ENCODE results near the gene TBL1XR1. TPM values are rescaled to one million over a fixed set of nuclear protein-coding genes. Genes with fewer than 3 reads are reported as not detected.
A peak's percentile ranks its signal among the peaks of the same experiment; 100 is the strongest.

Gene TBL1XR1
- total and polyA plus RNA-seq, 7 experiments from 2014 or later, result 20.8 to 173 (median 107) TPM

DNA sequence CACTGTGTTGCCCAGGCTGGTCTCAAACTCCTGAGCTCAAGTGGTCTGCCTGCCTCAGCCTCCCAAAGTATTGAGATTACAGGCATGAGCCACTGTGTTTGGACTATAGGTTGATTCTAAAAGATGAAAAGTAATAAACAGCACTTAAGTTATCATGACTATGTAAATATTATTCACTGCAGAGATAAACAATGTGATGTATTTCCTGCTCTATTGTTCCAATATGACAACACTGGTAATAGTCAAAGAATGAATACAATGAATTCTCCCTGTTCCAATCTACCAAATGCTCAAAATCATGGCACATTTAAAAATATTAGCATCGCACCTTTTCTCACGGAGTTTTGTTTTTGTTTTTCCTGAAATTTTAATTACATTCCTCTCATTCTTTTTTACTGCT lies 36.8 kb upstream of the TBL1XR1 start:
- POLR2A ChIA-PET, result interaction anchor here (0.6 kb wide), 1 partner anchor 1603 kb away, joined by 4 read pairs; no protein-coding TSS in a partner anchor
- no peaks in the 10 kb centered on the region for H3K9me3 ChIP-seq (ENCODE audit: control insufficient read depth in 2 of 3, low read length in 3 of 3)
- Mint-ChIP-seq H3K4me1 (peaks cover 6 to 10% (median 7%) of the 10 kb centered on the region in 7 donors), H3K9me3 (peaks cover 0 to 2% (median 0%) of the 10 kb centered on the region in 11 donors), H3K36me3 (peaks cover 0 to 8% (median 0%) of the 10 kb centered on the region in 5 donors), H3K4me3 (no peak overlapping the region), H3K27me3 (no peaks in the 10 kb centered on the region), H3K27ac (no peak overlapping the region)
- H3K4me1 ChIP-seq (ENCODE audit: control insufficient read depth in 2 of 2, insufficient read depth in 2 of 2, low read length in 2 of 2), result peaks cover 0 to 3% of the 10 kb centered on the region in 2 donors
- H3K4me3 ChIP-seq (ENCODE audit: low read length), result no peak overlapping the region
- no peak for ATAC-seq
- intact Hi-C loops (cut with micrococcal nuclease), result loop anchor here in 1 of 2 donors (2.0 kb wide), 1 partner anchor 13 kb away; no protein-coding TSS in a partner anchor
- CTCF ChIA-PET, result no interaction called here
- no peak for DNase-seq
- no peaks in the 10 kb centered on the region for H3K36me3 ChIP-seq (ENCODE audit: control insufficient read depth in 2 of 3, insufficient read depth in 3 of 3, low read length in 3 of 3)
- no peak overlapping the region for H3K27ac ChIP-seq (ENCODE audit: low read depth, low read length)
- no peaks in the 10 kb centered on the region for H3K27me3 ChIP-seq (ENCODE audit: control insufficient read depth in 2 of 2, insufficient read depth in 2 of 2, low read length in 2 of 2)

DNA sequence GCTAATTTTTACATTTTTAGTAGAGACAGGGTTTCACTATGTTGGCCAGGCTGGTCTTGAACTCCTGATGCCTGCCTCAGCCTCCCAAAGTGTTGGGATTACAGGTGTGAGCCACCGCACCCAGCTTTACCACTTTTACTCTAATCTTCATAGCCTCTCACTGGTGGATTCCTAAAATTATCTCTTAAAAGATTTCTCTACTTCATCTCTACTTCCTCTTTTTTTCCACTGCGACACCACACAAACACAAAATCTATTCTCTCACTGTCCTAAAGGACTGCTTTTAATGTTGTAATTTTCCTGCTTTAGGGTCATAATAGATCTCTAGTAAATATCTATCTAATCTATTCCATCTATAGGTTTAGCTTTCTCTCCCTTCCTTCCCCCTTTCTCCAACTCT lies 34.0 kb upstream of the TBL1XR1 start:
- Mint-ChIP-seq H3K27me3 (no peaks in the 10 kb centered on the region), H3K4me3 (no peak overlapping the region), H3K4me1 (peaks cover 3 to 20% (median 9%) of the 10 kb centered on the region in 7 donors), H3K9me3 (peaks cover 0 to 9% (median 0%) of the 10 kb centered on the region in 11 donors), H3K27ac (no peak overlapping the region), H3K36me3 (peaks cover 0 to 5% (median 0%) of the 10 kb centered on the region in 5 donors)
- Histone ChIP-seq H3K27me3 (ENCODE audit: control insufficient read depth in 2 of 2, insufficient read depth in 2 of 2, low read length in 2 of 2) (no peaks in the 10 kb centered on the region), H3K4me1 (ENCODE audit: control insufficient read depth in 2 of 2, insufficient read depth in 2 of 2, low read length in 2 of 2) (peaks cover 0 to under 1% of the 10 kb centered on the region in 2 donors), H3K27ac (ENCODE audit: low read depth, low read length) (no peak overlapping the region), H3K36me3 (ENCODE audit: control insufficient read depth in 2 of 3, insufficient read depth in 3 of 3, low read length in 3 of 3) (no peaks in the 10 kb centered on the region), H3K9me3 (ENCODE audit: control insufficient read depth in 2 of 3, low read length in 3 of 3) (no peaks in the 10 kb centered on the region), H3K4me3 (ENCODE audit: low read length) (no peak overlapping the region)
- ChIA-PET POLR2A (no interaction called here), CTCF (interaction anchor here (1.4 kb wide), 1 partner anchor 125 kb away, joined by 4 read pairs; no protein-coding TSS in a partner anchor)
- intact Hi-C loops (cut with micrococcal nuclease), result no loop called here
- no peak for DNase-seq
- ATAC-seq, result no peak

DNA sequence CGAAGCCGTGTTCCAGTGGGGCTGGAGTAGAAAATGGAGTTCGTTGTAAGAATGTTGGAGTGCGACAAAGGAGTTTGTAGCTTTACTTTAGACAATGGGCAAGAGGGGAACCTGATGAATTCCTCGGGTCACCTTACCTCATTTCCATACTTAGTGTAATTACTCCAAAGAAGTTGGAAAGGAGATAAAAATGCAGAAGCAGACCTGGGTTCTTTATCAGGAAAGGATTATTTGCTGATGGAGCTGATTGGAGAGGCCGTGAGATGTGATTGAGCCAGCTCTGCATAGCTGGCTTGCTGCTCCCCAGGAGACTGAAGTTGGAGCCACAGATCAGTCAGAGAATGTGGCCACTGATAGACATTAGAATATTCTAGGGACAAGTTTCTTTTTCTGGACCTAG lies 33.4 kb upstream of the TBL1XR1 start:
- Histone ChIP-seq H3K4me3 (ENCODE audit: low read length) (no peak overlapping the region), H3K4me1 (ENCODE audit: control insufficient read depth in 2 of 2, insufficient read depth in 2 of 2, low read length in 2 of 2) (peaks cover 0 to 3% of the 10 kb centered on the region in 2 donors), H3K27me3 (ENCODE audit: control insufficient read depth in 2 of 2, insufficient read depth in 2 of 2, low read length in 2 of 2) (no peaks in the 10 kb centered on the region), H3K27ac (ENCODE audit: low read depth, low read length) (no peak overlapping the region), H3K36me3 (ENCODE audit: control insufficient read depth in 2 of 3, insufficient read depth in 3 of 3, low read length in 3 of 3) (no peaks in the 10 kb centered on the region), H3K9me3 (ENCODE audit: control insufficient read depth in 2 of 3, low read length in 3 of 3) (no peaks in the 10 kb centered on the region)
- DNase-seq (no peak), ATAC-seq (no peak)
- H3K27me3 Mint-ChIP-seq, result no peaks in the 10 kb centered on the region
- H3K27ac Mint-ChIP-seq, result no peak overlapping the region
- H3K36me3 Mint-ChIP-seq, result peaks cover 0 to 5% (median 0%) of the 10 kb centered on the region in 5 donors
- POLR2A ChIA-PET, result interaction anchor here (0.7 kb wide), 1 partner anchor 10 kb away, joined by 3 read pairs; no protein-coding TSS in a partner anchor
- CTCF ChIA-PET, result interaction anchor here (0.6 to 1.4 kb wide), 3 partner anchors 21 to 126 kb away, joined by 3 to 4 read pairs (median 3); no protein-coding TSS in a partner anchor
- H3K9me3 Mint-ChIP-seq, result peaks cover 0 to 9% (median 0%) of the 10 kb centered on the region in 11 donors
- H3K4me1 Mint-ChIP-seq, result peaks cover 5 to 25% (median 15%) of the 10 kb centered on the region in 7 donors
- intact Hi-C loops (cut with micrococcal nuclease), result no loop called here
- H3K4me3 Mint-ChIP-seq, result no peak overlapping the region

DNA sequence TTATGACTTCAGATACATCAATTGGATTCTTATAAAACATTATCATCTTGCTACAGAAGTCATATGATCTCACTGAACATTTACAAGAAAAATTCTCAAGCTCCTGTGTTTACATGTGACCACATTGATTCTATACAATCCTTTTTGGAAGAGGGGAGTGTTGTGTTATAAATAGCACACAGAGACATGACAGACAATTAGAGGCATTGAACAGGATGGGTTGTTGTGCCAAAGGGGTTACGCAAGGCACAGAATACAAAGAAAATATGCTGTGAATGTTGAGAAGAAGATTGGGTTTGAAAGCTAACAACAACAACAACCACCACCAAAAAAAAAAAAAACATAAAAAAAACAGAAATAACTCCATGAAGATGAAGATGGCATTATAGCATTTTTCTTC lies 32.5 kb upstream of the TBL1XR1 start:
- ChIA-PET CTCF (interaction anchor here (1.4 kb wide), 1 partner anchor 127 kb away, joined by 4 read pairs; no protein-coding TSS in a partner anchor), POLR2A (no interaction called here)

DNA sequence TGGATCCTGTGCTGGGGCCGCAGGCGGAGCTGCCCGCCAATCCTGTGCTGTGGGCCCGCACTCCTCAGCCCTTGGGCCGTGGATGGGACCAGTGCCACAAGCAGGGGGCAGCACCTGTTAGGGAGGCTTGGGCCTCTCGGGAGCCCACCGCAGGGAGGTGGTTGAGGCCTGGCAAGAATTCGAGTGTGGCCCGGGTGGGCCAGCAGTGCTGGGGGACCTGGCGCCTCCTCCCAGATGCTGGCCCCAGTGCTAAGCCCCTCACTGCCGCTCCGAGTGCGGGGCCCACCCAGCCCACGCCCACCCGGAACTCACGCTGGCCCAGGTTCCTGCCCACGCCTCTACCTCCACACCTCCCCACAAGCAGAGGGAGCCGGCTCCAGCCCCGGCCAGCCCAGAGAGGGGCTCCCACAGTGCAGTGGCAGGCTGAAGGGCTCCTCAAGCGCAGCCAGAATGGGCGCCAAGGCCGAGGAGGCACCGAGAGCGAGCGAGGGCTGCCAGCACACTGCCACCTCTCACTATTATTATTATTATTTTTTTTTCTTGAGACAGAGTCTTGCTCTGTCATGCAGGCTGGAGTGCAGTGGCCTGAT lies 31.4 kb upstream of the TBL1XR1 start:
- H3K36me3 Mint-ChIP-seq, result peaks cover 0 to 7% (median 0%) of the 10 kb centered on the region in 5 donors
- H3K36me3 ChIP-seq (ENCODE audit: control insufficient read depth in 2 of 3, insufficient read depth in 3 of 3, low read length in 3 of 3), result no peaks in the 10 kb centered on the region
- H3K27ac ChIP-seq (ENCODE audit: low read depth, low read length), result no peak overlapping the region
- intact Hi-C loops (cut with micrococcal nuclease), result no loop called here
- H3K27ac Mint-ChIP-seq, result no peak overlapping the region
- no peak overlapping the region for H3K4me3 Mint-ChIP-seq
- H3K4me1 ChIP-seq (ENCODE audit: control insufficient read depth in 2 of 2, insufficient read depth in 2 of 2, low read length in 2 of 2), result peaks cover 0 to 15% of the 10 kb centered on the region in 2 donors
- peaks cover 10 to 37% (median 25%) of the 10 kb centered on the region in 7 donors for H3K4me1 Mint-ChIP-seq
- CTCF ChIA-PET, result no interaction called here
- peaks cover 0 to 9% (median 0%) of the 10 kb centered on the region in 11 donors for H3K9me3 Mint-ChIP-seq
- H3K9me3 ChIP-seq (ENCODE audit: control insufficient read depth in 2 of 3, low read length in 3 of 3), result no peaks in the 10 kb centered on the region
- H3K4me3 ChIP-seq (ENCODE audit: low read length), result no peak overlapping the region
- H3K27me3 ChIP-seq (ENCODE audit: control insufficient read depth in 2 of 2, insufficient read depth in 2 of 2, low read length in 2 of 2), result no peaks in the 10 kb centered on the region
- POLR2A ChIA-PET, result interaction anchor here (2.7 kb wide), 1 partner anchor 30 kb away, joined by 7 read pairs; no protein-coding TSS in a partner anchor
- ATAC-seq (no peak), DNase-seq (no peak)
- H3K27me3 Mint-ChIP-seq, result no peaks in the 10 kb centered on the region

More for the DNA sequence above, 32.5 kb upstream of the TBL1XR1 start:
- no peak overlapping the region for H3K4me3 Mint-ChIP-seq
- H3K4me1 Mint-ChIP-seq, result peaks cover 6 to 26% (median 16%) of the 10 kb centered on the region in 7 donors
- H3K36me3 Mint-ChIP-seq, result peaks cover 0 to 5% (median 0%) of the 10 kb centered on the region in 5 donors
- no peak for ATAC-seq
- H3K36me3 ChIP-seq (ENCODE audit: control insufficient read depth in 2 of 3, insufficient read depth in 3 of 3, low read length in 3 of 3), result no peaks in the 10 kb centered on the region
- no peak for DNase-seq
- no peaks in the 10 kb centered on the region for H3K9me3 ChIP-seq (ENCODE audit: control insufficient read depth in 2 of 3, low read length in 3 of 3)
- intact Hi-C loops (cut with micrococcal nuclease), result no loop called here
- H3K27ac Mint-ChIP-seq, result peak overlapping the region in 3 of 9 donors; percentile 1 to 31 (median 4)
- no peaks in the 10 kb centered on the region for H3K27me3 ChIP-seq (ENCODE audit: control insufficient read depth in 2 of 2, insufficient read depth in 2 of 2, low read length in 2 of 2)
- no peak overlapping the region for H3K27ac ChIP-seq (ENCODE audit: low read depth, low read length)
- peaks cover 0 to 4% of the 10 kb centered on the region in 2 donors for H3K4me1 ChIP-seq (ENCODE audit: control insufficient read depth in 2 of 2, insufficient read depth in 2 of 2, low read length in 2 of 2)
- H3K4me3 ChIP-seq (ENCODE audit: low read length), result no peak overlapping the region
- no peaks in the 10 kb centered on the region for H3K27me3 Mint-ChIP-seq
- H3K9me3 Mint-ChIP-seq, result peaks cover 0 to 9% (median 0%) of the 10 kb centered on the region in 11 donors

DNA sequence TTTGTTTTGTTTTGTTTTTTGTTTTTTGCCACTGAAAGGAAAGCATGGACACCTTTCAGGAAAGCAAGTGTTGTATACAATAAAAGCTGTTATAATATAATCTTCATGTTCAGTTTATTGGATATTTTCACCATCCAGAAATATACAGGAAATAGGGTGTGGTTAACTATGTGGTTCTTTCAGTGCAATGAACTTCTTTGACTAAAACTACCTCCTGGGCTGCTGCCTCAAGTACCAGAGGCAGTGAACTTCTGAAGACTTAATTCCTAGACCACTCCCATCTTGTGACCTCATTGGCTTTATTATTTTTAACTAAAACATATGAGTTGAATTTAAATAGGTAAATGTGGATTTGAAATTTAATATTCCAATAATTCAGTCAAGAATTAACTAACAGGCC lies 27.1 kb upstream of the TBL1XR1 start:
- Mint-ChIP-seq H3K27ac (peak overlapping the region; percentile 8 to 84 (median 58)), H3K27me3 (no peaks in the 10 kb centered on the region), H3K4me3 (peak overlapping the region in 9 of 10 donors; percentile 19 to 62 (median 38)), H3K36me3 (peaks cover 0 to 12% (median 0%) of the 10 kb centered on the region in 5 donors), H3K4me1 (peaks cover 19 to 61% (median 48%) of the 10 kb centered on the region in 7 donors), H3K9me3 (peaks cover 0 to 12% (median 0%) of the 10 kb centered on the region in 11 donors)
- DNase-seq, result peak in 6 of 9 donors; percentile 29 to 58 (median 40)
- POLR2A ChIA-PET, result interaction anchor here (0.9 to 1.2 kb wide), 2 partner anchors 23 to 26 kb away, joined by 4 to 6 read pairs; no protein-coding TSS in a partner anchor
- intact Hi-C loops (cut with micrococcal nuclease), result loop anchor here (1.0 to 2.0 kb wide), 2 partner anchors 23 to 26 kb away; no protein-coding TSS in a partner anchor
- no peaks in the 10 kb centered on the region for H3K9me3 ChIP-seq (ENCODE audit: control insufficient read depth in 2 of 3, low read length in 3 of 3)
- ATAC-seq, result peak; percentile 72
- CTCF ChIA-PET, result interaction anchor here (0.6 kb wide), 1 partner anchor 593 kb away, joined by 3 read pairs; no protein-coding TSS in a partner anchor
- H3K27ac ChIP-seq (ENCODE audit: low read depth, low read length), result no peak overlapping the region
- no peaks in the 10 kb centered on the region for H3K36me3 ChIP-seq (ENCODE audit: control insufficient read depth in 2 of 3, insufficient read depth in 3 of 3, low read length in 3 of 3)
- no peaks in the 10 kb centered on the region for H3K27me3 ChIP-seq (ENCODE audit: control insufficient read depth in 2 of 2, insufficient read depth in 2 of 2, low read length in 2 of 2)
- H3K4me3 ChIP-seq (ENCODE audit: low read length), result no peak overlapping the region
- H3K4me1 ChIP-seq (ENCODE audit: control insufficient read depth in 2 of 2, insufficient read depth in 2 of 2, low read length in 2 of 2), result peaks cover 0 to 24% of the 10 kb centered on the region in 2 donors

All from naive thymus-derived CD4-positive, alpha-beta T cell (primary cell).